GM12874 (cell line): ENCODE measurements around the gene PIPOX.

Experiments used
- CTCF ChIP-seq: IDR thresholded peaks from 2 replicates; pipeline ENCODE4 v1.5.1; 2011; ENCODE audit warnings: low read depth, mild to moderate bottlenecking, control low read depth, low read length, moderate library complexity; ENCODE audit not compliant: insufficient read depth

Gene PIPOX

GRCh38 chr17:29076722-29077121, 33.8 kb downstream of the PIPOX start:
- no peak for TF ChIP-seq CTCF

DNA sequence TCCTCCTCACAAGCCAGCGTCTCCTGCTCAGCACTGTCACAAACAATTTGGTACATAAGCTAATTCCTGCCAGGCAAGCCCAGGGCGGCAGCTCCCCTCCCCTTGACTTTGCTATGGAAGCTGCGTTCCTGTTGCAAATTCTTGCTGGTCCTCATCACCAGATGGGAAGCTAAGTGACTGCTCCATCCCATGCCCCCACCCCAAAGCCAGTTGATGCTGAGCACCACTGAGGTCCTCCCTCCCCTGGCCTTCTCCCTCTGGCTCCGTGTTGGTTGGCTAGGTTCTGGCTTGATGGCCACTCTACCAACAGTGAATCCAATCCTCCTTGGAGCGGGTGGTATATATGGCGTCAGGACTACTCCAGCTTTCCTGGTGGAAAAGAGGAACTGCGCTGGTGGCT, 34.4 kb downstream of the PIPOX start:
- no peak for TF ChIP-seq CTCF

GRCh38 chr17:29078183-29079045, 35.5 kb downstream of the PIPOX start:
- TF ChIP-seq CTCF: no peak

- no peak for TF ChIP-seq CTCF
Observed at GRCh38 chr17:29079433-29079832, 36.5 kb downstream of the PIPOX start.

GRCh38 chr17:29079887-29080286, 36.9 kb downstream of the PIPOX start:
- TF ChIP-seq CTCF: no peak

DNA sequence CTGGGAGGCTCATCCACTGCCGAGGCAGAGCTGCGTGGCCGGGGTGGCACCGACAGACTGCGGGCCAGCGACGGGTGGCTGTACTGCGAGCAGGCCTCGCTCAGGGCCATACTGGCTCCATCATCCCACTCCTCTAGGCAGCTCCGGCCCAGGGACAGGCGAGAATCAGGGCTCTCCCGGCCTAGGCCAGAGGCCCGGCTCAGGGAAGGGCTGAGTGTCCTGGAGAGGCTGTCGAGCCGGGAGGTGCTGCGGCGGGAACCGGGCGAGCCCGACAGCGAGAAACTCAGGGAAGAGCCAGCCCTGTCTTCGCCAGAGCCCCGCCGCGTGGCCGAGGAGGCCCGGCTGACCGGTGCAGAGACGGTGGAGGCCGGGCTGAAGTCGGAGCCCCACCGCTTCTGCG, 37.4 kb downstream of the PIPOX start:
- no peak for TF ChIP-seq CTCF

GRCh38 chr17:29080965-29081364, 38.0 kb downstream of the PIPOX start:
- no peak for TF ChIP-seq CTCF
